ENCODE measurements around the gene SETD5. TPM values are rescaled to one million over a fixed set of nuclear protein-coding genes. Genes with fewer than 3 reads are reported as not detected.

Gene SETD5
- total RNA-seq, 1 donor from 2014 or later: 38.1 TPM

DNA sequence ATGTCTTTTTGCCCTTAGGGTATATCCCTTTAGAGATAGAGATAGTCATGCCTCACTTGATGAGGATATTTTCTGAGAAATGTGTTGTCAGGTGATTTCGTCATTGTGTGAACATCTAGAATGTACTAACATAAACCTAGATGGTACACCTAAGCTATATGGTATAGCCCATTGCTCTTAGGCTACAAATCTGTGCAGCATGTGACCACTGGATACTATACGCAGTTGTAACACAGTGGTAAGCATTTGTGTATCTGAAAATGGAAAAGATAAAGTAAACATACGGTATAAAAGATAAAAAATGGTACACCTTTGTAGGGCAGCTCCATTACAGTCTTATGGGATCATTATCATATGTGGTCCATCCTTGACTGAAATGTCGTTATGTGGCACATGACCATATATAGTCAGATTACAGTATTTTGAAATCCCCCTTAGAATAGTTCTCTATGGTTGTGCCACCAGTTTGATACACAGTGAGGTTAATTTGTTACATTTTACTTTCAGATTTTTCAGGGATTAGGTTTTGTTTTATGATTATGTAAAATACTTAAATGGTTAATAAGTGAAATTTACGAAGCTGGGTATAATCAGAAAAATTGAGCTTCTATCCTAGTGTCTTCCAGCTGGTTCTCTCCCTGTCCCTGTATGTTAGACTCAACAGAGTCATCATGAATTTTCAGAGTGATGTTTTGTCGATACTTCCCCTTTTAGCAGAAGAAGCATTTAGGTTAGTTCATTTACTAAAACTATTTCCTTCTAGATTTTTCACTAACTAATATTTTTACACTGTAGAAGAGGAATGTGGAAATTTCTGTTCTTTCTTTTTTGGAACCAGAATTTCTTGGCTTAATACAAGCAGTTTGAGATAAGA, 12.8 kb downstream of the SETD5 start:
- no peak for DNase-seq

- no peak for DNase-seq
These were observed 13.9 kb downstream of the SETD5 start for GRCh38 chr3:9411302-9411701.

- DNase-seq: no peak
These were observed 14.9 kb downstream of the SETD5 start for GRCh38 chr3:9412293-9412692.

DNA sequence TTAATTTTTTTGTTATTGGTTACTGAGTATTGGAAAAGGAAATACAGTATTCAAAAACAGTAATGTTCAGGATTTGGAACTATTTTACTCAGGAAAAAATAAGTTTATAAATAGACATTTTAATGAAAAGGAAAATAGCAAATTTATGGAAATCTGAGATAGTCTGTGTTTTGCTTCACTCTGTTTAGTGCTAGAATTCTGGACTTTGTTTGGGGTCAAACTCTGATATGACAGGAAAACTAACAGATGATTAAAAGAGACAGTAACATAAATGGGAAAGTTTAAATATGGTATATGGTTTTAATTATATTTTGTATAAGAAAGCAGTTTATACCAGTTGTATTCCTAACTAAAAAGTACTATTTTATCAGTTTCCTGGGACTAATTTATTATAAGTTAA, 17.4 kb downstream of the SETD5 start:
- no peak for DNase-seq

- DNase-seq: no peak
These were observed 18.2 kb downstream of the SETD5 start for GRCh38 chr3:9415485-9416138.

GRCh38 chr3:9416139-9416780, 18.8 kb downstream of the SETD5 start:
- DNase-seq: no peak

GRCh38 chr3:9420850-9421549, 23.6 kb downstream of the SETD5 start:
- no peak for DNase-seq

- peak; percentile 85 for DNase-seq
These were observed 25.5 kb downstream of the SETD5 start for GRCh38 chr3:9422712-9423424.

DNA sequence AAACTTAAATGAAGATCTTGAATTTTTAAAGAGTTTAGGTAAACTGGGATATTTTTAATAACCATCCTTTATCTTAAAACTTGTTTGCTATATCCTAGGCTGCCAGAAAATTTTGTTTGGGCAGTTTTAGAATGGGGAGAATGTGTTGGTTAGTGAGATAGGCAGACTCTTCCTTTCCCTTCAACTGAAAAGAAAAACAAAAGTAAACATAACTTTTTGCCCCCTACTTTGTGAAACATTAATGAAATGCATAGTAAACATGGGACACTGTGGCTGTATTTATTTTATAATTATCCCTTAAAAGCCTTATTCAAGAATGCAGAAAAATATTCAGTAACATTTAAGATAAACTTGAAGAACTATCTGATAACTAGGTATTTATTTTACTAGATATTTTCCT, 31.0 kb downstream of the SETD5 start:
- no peak for DNase-seq

- DNase-seq: no peak
These were observed 33.3 kb downstream of the SETD5 start for GRCh38 chr3:9430733-9431132.

DNA sequence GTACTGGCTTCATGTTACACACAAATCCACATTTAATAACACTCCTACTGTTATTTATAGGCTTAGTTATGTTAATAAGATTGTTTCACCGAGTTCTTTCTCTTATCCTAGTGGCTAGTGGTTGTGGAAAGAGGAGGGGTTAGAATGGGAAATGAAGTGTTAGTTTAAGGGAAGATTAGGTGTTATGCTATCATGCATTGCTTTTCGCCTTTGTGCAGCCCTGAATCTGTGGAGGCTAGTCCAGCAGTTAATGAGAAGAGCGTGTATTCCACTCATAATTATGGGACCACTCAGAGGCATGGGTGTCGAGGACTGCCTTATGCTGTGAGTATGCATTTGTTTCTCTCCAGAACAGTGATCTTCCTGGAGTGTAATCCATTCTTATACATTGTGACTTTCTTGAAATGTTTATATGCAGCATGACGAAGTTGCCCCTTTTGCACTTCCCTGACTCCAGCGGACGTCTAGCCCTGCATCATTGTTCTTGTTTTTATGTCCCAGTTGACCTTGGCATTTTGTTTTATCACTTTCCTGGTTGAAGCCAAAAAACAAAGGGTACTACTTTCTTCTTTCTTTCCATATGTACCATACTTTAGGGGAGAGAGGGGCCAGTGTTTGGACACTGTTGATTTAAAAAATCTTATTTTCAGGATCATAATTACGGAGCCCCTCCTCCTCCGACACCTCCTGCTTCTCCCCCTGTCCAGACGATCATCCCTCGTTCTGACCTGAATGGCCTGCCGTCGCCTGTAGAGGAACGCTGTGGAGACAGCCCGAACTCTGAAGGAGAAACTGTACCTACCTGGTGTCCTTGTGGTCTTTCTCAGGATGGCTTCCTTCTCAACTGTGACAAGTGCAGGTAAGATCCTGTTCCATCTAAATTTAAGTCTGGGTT, 36.5 kb downstream of the SETD5 start:
- DNase-seq: no peak

DNA sequence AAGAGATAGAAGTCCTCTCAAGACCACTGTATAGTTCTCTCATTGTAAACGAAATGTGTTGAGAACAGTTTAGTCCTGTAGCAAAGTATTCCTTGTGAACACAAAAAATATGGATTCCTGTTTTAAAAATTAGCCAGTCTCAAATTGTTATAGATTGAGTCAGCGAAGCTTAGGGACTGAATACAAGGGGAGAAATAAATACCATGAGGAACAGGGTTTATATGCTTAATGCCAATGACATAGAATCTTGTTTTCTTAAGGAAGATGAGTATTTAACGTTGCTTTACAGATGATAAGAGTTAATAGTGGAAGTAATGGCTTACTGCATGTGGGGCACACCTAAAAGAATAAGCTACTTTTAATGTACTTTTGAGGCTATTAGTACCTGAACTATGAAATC, 37.9 kb downstream of the SETD5 start:
- DNase-seq: no peak

DNA sequence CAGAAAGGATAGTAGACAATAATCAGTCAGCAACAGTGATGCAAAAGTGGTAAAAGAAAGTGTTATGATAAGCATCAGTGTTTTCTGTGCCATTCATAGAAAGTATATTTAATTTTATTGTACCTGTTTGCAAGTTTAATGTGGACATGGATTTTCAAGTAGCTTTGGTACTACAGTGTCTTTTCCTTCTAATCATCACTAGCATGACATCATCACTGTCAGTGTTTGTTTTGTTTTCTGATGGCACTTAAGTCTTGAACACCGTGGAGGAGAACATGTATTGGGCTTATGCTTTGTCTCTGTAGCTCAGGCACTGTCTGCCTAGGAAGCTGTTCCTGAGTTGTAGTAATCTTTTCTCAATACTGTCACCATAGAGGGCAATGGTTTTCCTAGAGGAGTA, 41.9 kb downstream of the SETD5 start:
- no peak for DNase-seq

- DNase-seq: no peak
These were observed 44.2 kb downstream of the SETD5 start for GRCh38 chr3:9441501-9442221.

DNA sequence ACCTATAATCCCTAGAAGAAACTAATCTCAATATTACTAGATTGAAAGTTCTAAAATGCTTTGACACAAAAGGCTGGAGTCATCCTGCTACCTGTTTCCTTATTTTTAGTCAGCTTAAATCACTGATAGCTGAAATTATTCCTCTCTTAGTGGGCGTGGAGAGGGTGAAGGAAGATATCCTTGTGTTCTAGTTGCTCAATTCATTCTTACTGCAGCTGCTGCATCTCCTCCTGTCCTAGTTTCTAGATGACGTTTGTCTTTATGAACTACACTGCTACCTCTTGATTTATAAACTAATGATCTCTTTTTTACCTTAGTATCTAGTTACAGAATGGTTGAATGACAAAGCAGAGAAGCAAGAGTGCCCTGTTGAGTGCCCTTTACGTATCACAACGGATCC, 50.7 kb downstream of the SETD5 start:
- no peak for DNase-seq

DNA sequence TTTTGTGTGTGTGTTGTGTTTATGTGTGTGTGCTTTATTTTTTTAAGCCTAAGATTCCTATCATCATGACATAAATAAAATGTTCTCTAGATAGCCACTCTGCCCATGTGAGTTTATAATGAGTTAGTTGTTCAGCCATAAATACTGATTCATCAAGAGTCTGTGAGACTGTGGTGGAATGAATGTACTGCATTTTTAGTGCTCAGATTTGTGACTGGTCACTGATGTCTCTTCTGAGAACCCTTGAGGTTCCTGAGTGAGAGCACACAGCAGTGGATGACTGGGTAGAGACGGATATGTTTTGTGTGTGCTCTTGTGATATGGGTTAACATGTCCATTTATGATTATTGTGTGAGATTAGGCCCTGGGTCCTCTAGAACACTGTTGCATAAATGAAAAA, 51.2 kb downstream of the SETD5 start:
- DNase-seq: no peak

DNA sequence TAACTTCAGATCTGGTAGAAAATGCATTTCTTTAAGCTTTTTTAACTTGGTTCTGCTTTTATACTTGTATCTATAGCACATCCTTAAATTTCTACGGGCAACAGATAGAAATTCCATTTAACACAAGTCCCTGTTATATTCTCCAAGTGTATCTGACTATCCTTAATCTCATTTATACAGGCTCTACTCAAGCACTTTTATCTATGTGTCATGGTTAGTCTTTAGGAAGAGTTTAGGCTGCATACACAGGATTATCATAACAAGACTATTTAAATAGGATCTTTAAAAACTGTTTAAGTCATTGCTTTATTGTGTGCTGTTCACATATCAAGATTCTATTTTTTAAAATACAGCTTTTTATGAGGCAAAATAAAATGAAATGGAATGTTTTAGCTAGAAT, 52.7 kb downstream of the SETD5 start:
- DNase-seq: no peak

DNA sequence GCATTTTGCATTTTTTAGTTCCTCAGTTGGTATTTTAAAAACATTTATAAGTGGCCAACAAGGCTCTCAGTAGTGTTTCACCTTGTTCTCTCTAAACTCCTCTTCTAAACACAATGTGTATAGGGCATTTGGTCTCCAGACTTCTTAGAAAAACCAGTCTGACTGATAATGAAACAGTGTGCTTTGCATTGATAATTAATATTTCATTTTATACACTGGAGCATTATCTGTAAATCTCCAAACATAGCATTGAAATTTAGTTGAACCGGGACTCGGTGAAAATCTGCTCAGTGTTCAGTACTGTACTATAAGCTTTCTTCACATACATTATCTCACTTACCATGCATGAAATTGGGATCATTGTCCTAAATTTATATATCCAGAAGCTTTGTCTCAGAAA, 53.6 kb downstream of the SETD5 start:
- DNase-seq: no peak

GRCh38 chr3:9452417-9452816, 55.0 kb downstream of the SETD5 start:
- DNase-seq: no peak

DNA sequence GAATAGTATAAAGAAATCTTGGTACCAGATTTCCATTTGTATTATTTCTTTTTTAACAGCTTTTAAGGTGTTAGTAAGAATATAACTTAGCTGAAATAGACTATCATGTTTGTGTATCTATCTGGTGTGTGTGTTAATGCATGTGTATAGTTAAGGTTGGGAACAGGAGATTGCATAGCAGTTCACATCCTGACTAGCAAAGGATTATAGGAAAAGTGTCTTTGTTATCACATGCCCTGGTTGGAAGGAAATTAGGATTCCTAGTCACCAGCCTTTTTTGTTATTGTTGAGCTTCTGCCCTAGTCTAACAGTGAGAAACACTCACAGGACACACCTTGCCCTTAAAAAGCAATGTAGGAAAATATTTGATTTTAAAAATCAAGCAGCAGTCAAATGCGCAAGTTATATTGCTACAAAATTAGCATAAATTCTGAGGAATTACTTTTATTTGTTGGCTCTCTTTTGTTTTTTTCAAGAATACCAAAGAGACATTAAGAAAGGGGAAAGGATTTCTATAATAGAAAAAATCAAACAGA, 58.2 kb downstream of the SETD5 start:
- no peak for DNase-seq

Measured in occipital lobe (tissue), 2 donors.